Muscle of leg (tissue), 11 donors: ENCODE results near the gene QRICH1. TPM values are rescaled to one million over a fixed set of nuclear protein-coding genes. Genes with fewer than 3 reads are reported as not detected.

Experiments used
- DNase-seq: peaks from one replicate; pipeline ENCODE4 v3.0.0; 2013
- H3K27ac ChIP-seq: one replicate; pipeline ENCODE4 v1.5.1; 2013; ENCODE audit warnings: mild to moderate bottlenecking, low read length, control low read depth
- H3K27me3 ChIP-seq: one replicate; pipeline ENCODE4 v1.6.1; 2013; ENCODE audit warnings: low read length; ENCODE audit not compliant: control insufficient read depth, insufficient read depth
- H3K36me3 ChIP-seq: one replicate; pipeline ENCODE4 v1.6.1; 2013; ENCODE audit warnings: low read length; ENCODE audit not compliant: control insufficient read depth, insufficient read depth
- H3K4me1 ChIP-seq: one replicate; pipeline ENCODE4 v1.6.1; 2013; ENCODE audit warnings: low read length; ENCODE audit not compliant: control insufficient read depth, insufficient read depth
- H3K4me3 ChIP-seq: one replicate; pipeline ENCODE4 v1.5.1; 2013; ENCODE audit warnings: low read length, control low read depth
- H3K9me3 ChIP-seq: replicated peaks from 2 replicates; pipeline ENCODE4 v1.6.1; 2013; ENCODE audit warnings: low read depth, low read length; ENCODE audit not compliant: control insufficient read depth
- WGBS: methylation state at CpG from one replicate; pipeline ENCODE4 v1.1.5; 2013; ENCODE audit warnings: missing lambda C conversion rate; ENCODE audit not compliant: insufficient coverage; 5-methylcytosine and 5-hydroxymethylcytosine counted together
- polyA plus RNA-seq, 8 donors: library from polyadenylated mRNA; unstranded; fragments of 120-200 nt; gene quantifications; one replicate each; pipeline versions ENCODE4 v1.2.1 to v1.2.3, GENCODE V29; 2013; ENCODE audit warnings: inconsistent platforms in 1 of 8, low replicate concordance in 1 of 8; ENCODE audit not compliant: insufficient read length in 8 of 8, insufficient read depth in 1 of 8
- total RNA-seq: library from RNA; stranded (reverse); fragments of 120-200 nt; gene quantifications from one replicate; pipeline ENCODE4 v1.2.4, GENCODE V29; 2013

QRICH1 gene
- total and polyA plus RNA-seq, 9 donors: 48.4 to 67.4 (median 56.9) TPM

GRCh38 chr3:48985831-48986376 is 108.0 kb downstream of the QRICH1 start:
- no peak overlapping the region for H3K4me3 ChIP-seq
- H3K27me3 ChIP-seq: no peaks in the 10 kb centered on the region
- WGBS: 89% methylated on average over 5 of the region's 7 CpGs
- no peak for DNase-seq
- H3K27ac ChIP-seq: no peak overlapping the region
- no peaks in the 10 kb centered on the region for H3K9me3 ChIP-seq
- H3K36me3 ChIP-seq: peaks cover 47% of the 10 kb centered on the region
- peaks cover 11% of the 10 kb centered on the region for H3K4me1 ChIP-seq

- Histone ChIP-seq H3K27ac (no peak overlapping the region), H3K4me3 (no peak overlapping the region), H3K36me3 (peaks cover 57% of the 10 kb centered on the region), H3K9me3 (no peaks in the 10 kb centered on the region), H3K27me3 (no peaks in the 10 kb centered on the region), H3K4me1 (peaks cover 8% of the 10 kb centered on the region)
- no peak for DNase-seq
Observed at GRCh38 chr3:48984663-48985062, 109.2 kb downstream of the QRICH1 start.

- Histone ChIP-seq H3K27ac (no peak overlapping the region), H3K36me3 (peaks cover 70% of the 10 kb centered on the region), H3K9me3 (no peaks in the 10 kb centered on the region), H3K27me3 (no peaks in the 10 kb centered on the region), H3K4me3 (no peak overlapping the region), H3K4me1 (no peaks in the 10 kb centered on the region)
- DNase-seq: no peak
- 83% methylated on average over 1 of the region's 4 CpGs for WGBS
Observed at GRCh38 chr3:48983096-48983495, 110.8 kb downstream of the QRICH1 start.

- Histone ChIP-seq H3K27me3 (no peaks in the 10 kb centered on the region), H3K36me3 (peaks cover 75% of the 10 kb centered on the region), H3K4me1 (no peaks in the 10 kb centered on the region), H3K27ac (no peak overlapping the region), H3K4me3 (no peak overlapping the region), H3K9me3 (no peaks in the 10 kb centered on the region)
- no peak for DNase-seq
- WGBS: 87% methylated on average over 3 of the region's 5 CpGs
Observed at GRCh38 chr3:48982686-48983085, 111.2 kb downstream of the QRICH1 start.

- DNase-seq: no peak
- no peaks in the 10 kb centered on the region for H3K4me1 ChIP-seq
- no peak overlapping the region for H3K27ac ChIP-seq
- no peaks in the 10 kb centered on the region for H3K27me3 ChIP-seq
- H3K4me3 ChIP-seq: no peak overlapping the region
- H3K36me3 ChIP-seq: peaks cover 78% of the 10 kb centered on the region
- H3K9me3 ChIP-seq: no peaks in the 10 kb centered on the region
Observed at GRCh38 chr3:48982016-48982415, 111.9 kb downstream of the QRICH1 start.

- WGBS: 90% methylated on average over 2 of the region's 4 CpGs
- DNase-seq: no peak
- no peaks in the 10 kb centered on the region for H3K4me1 ChIP-seq
- no peak overlapping the region for H3K4me3 ChIP-seq
- H3K27me3 ChIP-seq: no peaks in the 10 kb centered on the region
- no peak overlapping the region for H3K27ac ChIP-seq
- H3K9me3 ChIP-seq: no peaks in the 10 kb centered on the region
- H3K36me3 ChIP-seq: peaks cover 82% of the 10 kb centered on the region
Observed at GRCh38 chr3:48980295-48980694, 113.6 kb downstream of the QRICH1 start.

Other genes starting within 250 kb of the QRICH1 start
- 24.3 TPM for gene PRKAR2A, start 246.2 kb downstream of the QRICH1 start, total RNA-seq
- 10 to 100 TPM; 23.3 to 41.1 (median 36.4) TPM for gene PRKAR2A, start 246.2 kb downstream of the QRICH1 start, polyA plus RNA-seq
- gene SLC25A20, start 195.2 kb downstream of the QRICH1 start, total RNA-seq: 18.2 TPM
- gene SLC25A20, start 195.2 kb downstream of the QRICH1 start, polyA plus RNA-seq: 10 to 100 TPM; 14.0 to 18.6 (median 17.4) TPM
- gene ARIH2, start 175.2 kb downstream of the QRICH1 start, total RNA-seq: 60.9 TPM
- 10 to 100 TPM; 45.6 to 61.5 (median 51.7) TPM for gene ARIH2, start 175.2 kb downstream of the QRICH1 start, polyA plus RNA-seq
- gene P4HTM, start 103.8 kb downstream of the QRICH1 start, total RNA-seq: 17.2 TPM
- 10 to 100 TPM; 11.0 to 16.7 (median 14.3) TPM for gene P4HTM, start 103.8 kb downstream of the QRICH1 start, polyA plus RNA-seq
- 79.4 TPM for gene WDR6, start 86.7 kb downstream of the QRICH1 start, total RNA-seq
- 100 to 1,000 TPM in 7 of 8 donors, 10 to 100 TPM in 1; 99.3 to 139 (median 114) TPM for gene WDR6, start 86.7 kb downstream of the QRICH1 start, polyA plus RNA-seq
- gene DALRD3, start 75.5 kb downstream of the QRICH1 start, total RNA-seq: 21.4 TPM
- gene DALRD3, start 75.5 kb downstream of the QRICH1 start, polyA plus RNA-seq: 10 to 100 TPM; 26.5 to 39.7 (median 29.1) TPM
- 46.8 TPM for gene NDUFAF3, start 72.0 kb downstream of the QRICH1 start, total RNA-seq
- gene NDUFAF3, start 72.0 kb downstream of the QRICH1 start, polyA plus RNA-seq: 10 to 100 TPM; 48.3 to 64.1 (median 52.7) TPM
- 290 TPM for gene IMPDH2, start 64.7 kb downstream of the QRICH1 start, total RNA-seq
- gene IMPDH2, start 64.7 kb downstream of the QRICH1 start, polyA plus RNA-seq: 100 to 1,000 TPM; 211 to 266 (median 248) TPM
- 232 TPM for gene QARS1, start 10.7 kb upstream of the QRICH1 start, total RNA-seq
- 100 to 1,000 TPM; 241 to 290 (median 272) TPM for gene QARS1, start 10.7 kb upstream of the QRICH1 start, polyA plus RNA-seq
- 26.8 TPM for gene USP19, start 26.8 kb upstream of the QRICH1 start, total RNA-seq
- 10 to 100 TPM; 31.1 to 40.3 (median 34.6) TPM for gene USP19, start 26.8 kb upstream of the QRICH1 start, polyA plus RNA-seq
- 445 TPM for gene LAMB2, start 39.0 kb upstream of the QRICH1 start, total RNA-seq
- gene LAMB2, start 39.0 kb upstream of the QRICH1 start, polyA plus RNA-seq: 100 to 1,000 TPM; 350 to 408 (median 380) TPM
- gene CCDC71, start 72.3 kb upstream of the QRICH1 start, total RNA-seq: 13.7 TPM
- gene CCDC71, start 72.3 kb upstream of the QRICH1 start, polyA plus RNA-seq: 10 to 100 TPM; 15.7 to 19.3 (median 16.4) TPM
- 88.7 TPM for gene KLHDC8B, start 77.5 kb upstream of the QRICH1 start, total RNA-seq
- 100 to 1,000 TPM in 3 of 8 donors, 10 to 100 TPM in 5; 64.2 to 135 (median 92.9) TPM for gene KLHDC8B, start 77.5 kb upstream of the QRICH1 start, polyA plus RNA-seq
- gene C3orf62, start 183.2 kb upstream of the QRICH1 start, total RNA-seq: 3.1 TPM
- gene C3orf62, start 183.2 kb upstream of the QRICH1 start, polyA plus RNA-seq: 10 to 100 TPM in 1 of 8 donors, 1 to 10 TPM in 7; 4.2 to 13.2 (median 6.6) TPM
- 17.9 TPM for gene USP4, start 246.0 kb upstream of the QRICH1 start, total RNA-seq
- gene USP4, start 246.0 kb upstream of the QRICH1 start, polyA plus RNA-seq: 10 to 100 TPM; 36.9 to 59.0 (median 45.2) TPM